Neural cell (in vitro differentiated cells): ENCODE data around the gene SHC2. TPM values are rescaled to one million over a fixed set of nuclear protein-coding genes. Genes with fewer than 3 reads are reported as not detected.

Experiments used
- H2AFZ ChIP-seq: fragments of 200-600, 300-800 bp; sonication (generic), shearing (Covaris generic); 2 replicates; pipeline ENCODE4 v1.6.0; 2014; ENCODE audit warnings: low read depth, mild to moderate bottlenecking, antibody characterized with exemption, low read length, moderate library complexity
- H3F3A ChIP-seq: fragments of 200-600 bp; shearing (Covaris generic); 2 replicates; pipeline ENCODE4 v1.6.1; 2016; ENCODE audit warnings: mild to moderate bottlenecking, moderate library complexity, mixed read lengths, antibody characterized with exemption, low read length; ENCODE audit not compliant: insufficient read depth, poor library complexity, severe bottlenecking
- H3K27ac ChIP-seq: fragments of 200-600, 300-800 bp; sonication (generic), shearing (Covaris generic); 2 replicates; pipeline ENCODE4 v1.5.1; 2014; ENCODE audit warnings: mild to moderate bottlenecking, low read length, moderate library complexity
- H3K27me3 ChIP-seq: fragments of 300-800, 200-600 bp; sonication (generic), shearing (Covaris generic); 2 replicates; pipeline ENCODE4 v1.6.0; 2014; ENCODE audit warnings: mild to moderate bottlenecking, low read depth, low read length, moderate library complexity; ENCODE audit not compliant: insufficient read depth
- H3K36me3 ChIP-seq: fragments of 300-800, 200-600 bp; sonication (generic), shearing (Covaris generic); 2 replicates; pipeline ENCODE4 v1.5.1; 2014; ENCODE audit warnings: mild to moderate bottlenecking, antibody characterized with exemption, low read length, moderate library complexity; ENCODE audit not compliant: insufficient read depth
- H3K4me2 ChIP-seq: fragments of 300-800, 200-600 bp; sonication (generic), shearing (Covaris generic); 2 replicates; pipeline ENCODE4 v1.6.0; 2014; ENCODE audit warnings: mild to moderate bottlenecking, low read length
- H3K4me3 ChIP-seq: fragments of 300-800, 200-600 bp; sonication (generic), shearing (Covaris generic); 2 replicates; pipeline ENCODE4 v1.5.1; 2014; ENCODE audit warnings: mild to moderate bottlenecking, low read length, moderate library complexity
- H3K79me2 ChIP-seq: fragments of 200-600 bp; shearing (Covaris generic); replicated peaks from 2 replicates; pipeline ENCODE4 v1.6.0; 2014; ENCODE audit warnings: mild to moderate bottlenecking, low read length, moderate library complexity; ENCODE audit not compliant: insufficient read depth
- H3K9ac ChIP-seq: fragments of 300-800, 200-600 bp; sonication (generic), shearing (Covaris generic); 2 replicates; pipeline ENCODE4 v1.6.1; 2016; ENCODE audit warnings: mild to moderate bottlenecking, low read length, mixed read lengths
- H3K9me2 ChIP-seq: fragments of 200-600 bp; shearing (Covaris generic); 2 replicates; pipeline ENCODE4 v1.6.1; 2016; ENCODE audit warnings: mild to moderate bottlenecking, low read length, mixed read lengths; ENCODE audit not compliant: insufficient read depth
- H3K9me3 ChIP-seq: fragments of 200-600, 300-800 bp; sonication (generic), shearing (Covaris generic); 2 replicates; pipeline ENCODE4 v1.6.1; 2016; ENCODE audit warnings: mild to moderate bottlenecking, mixed run types, low read length, moderate library complexity, mixed read lengths
- H4K20me1 ChIP-seq: fragments of 200-600 bp; shearing (Covaris generic); 2 replicates; pipeline ENCODE4 v1.6.1; 2016; ENCODE audit warnings: mild to moderate bottlenecking, mixed run types; ENCODE audit not compliant: insufficient read depth
- CTCF ChIP-seq: fragments of 450-650 bp; IDR thresholded peaks from 2 replicates; pipeline ENCODE4 v1.5.1; 2014; ENCODE audit warnings: antibody characterized with exemption, mild to moderate bottlenecking, moderate library complexity; ENCODE audit not compliant: poor library complexity, severe bottlenecking
- EP300 ChIP-seq: fragments of 450-650 bp; conservative IDR thresholded peaks from 2 replicates; pipeline ENCODE4 v1.6.1; 2014; ENCODE audit warnings: antibody characterized with exemption, mild to moderate bottlenecking, moderate library complexity; ENCODE audit not compliant: poor library complexity, severe bottlenecking
- EZH2 ChIP-seq: fragments of 200-600, 300-800 bp; shearing (Covaris generic), sonication (generic); IDR thresholded peaks from 2 replicates; pipeline ENCODE4 v1.6.1; 2014; ENCODE audit warnings: antibody characterized with exemption, low read length, borderline replicate concordance, mild to moderate bottlenecking; ENCODE audit not compliant: insufficient read depth, poor library complexity, severe bottlenecking
- MXI1 ChIP-seq: fragments of 450-650 bp; conservative IDR thresholded peaks from 2 replicates; pipeline ENCODE4 v1.6.1; 2014; ENCODE audit warnings: antibody characterized with exemption, mild to moderate bottlenecking; ENCODE audit not compliant: poor library complexity, severe bottlenecking
- POLR2AphosphoS5 ChIP-seq: IDR thresholded peaks from 2 replicates; pipeline ENCODE4 v1.6.1; 2012
- RAD21 ChIP-seq: fragments of 450-650 bp; conservative IDR thresholded peaks from 2 replicates; pipeline ENCODE4 v1.6.1; 2014; ENCODE audit warnings: antibody characterized with exemption, mild to moderate bottlenecking, moderate library complexity
- REST ChIP-seq: IDR thresholded peaks from 2 replicates; pipeline ENCODE4 v1.6.1; 2012; ENCODE audit warnings: borderline replicate concordance
- SMC3 ChIP-seq: fragments of 450-650 bp; conservative IDR thresholded peaks from 2 replicates; pipeline ENCODE4 v1.6.1; 2014; ENCODE audit warnings: antibody characterized with exemption, mild to moderate bottlenecking, moderate library complexity; ENCODE audit not compliant: poor library complexity
- TAF1 ChIP-seq: IDR thresholded peaks from 2 replicates; pipeline ENCODE4 v1.6.1; 2012; ENCODE audit warnings: low read depth
- polyA plus RNA-seq: library from polyadenylated mRNA; depleted of rRNA; stranded (reverse); fragments of >200 nt; gene quantifications from 2 replicates; pipeline ENCODE4 v1.2.3, GENCODE V29; 2014

Gene SHC2
- polyA plus RNA-seq, 1 donor from 2014 or later: 75.8 TPM

GRCh38 chr19:410243-410781, 50.5 kb downstream of the SHC2 start:
- H3K4me3 ChIP-seq: no peak overlapping the region
- no peak overlapping the region for H3K4me2 ChIP-seq
- H3K9ac ChIP-seq: no peak overlapping the region
- no peaks in the 10 kb centered on the region for H3K9me2 ChIP-seq
- no peaks in the 10 kb centered on the region for H3K27me3 ChIP-seq
- no peaks in the 10 kb centered on the region for H3K36me3 ChIP-seq
- H3K9me3 ChIP-seq: no peaks in the 10 kb centered on the region
- no peak for TF ChIP-seq CTCF
- TF ChIP-seq SMC3: no peak
- no peak for TF ChIP-seq POLR2AphosphoS5
- no peak for TF ChIP-seq MXI1
- TF ChIP-seq EZH2: no peak
- TF ChIP-seq EP300: no peak
- no peak for TF ChIP-seq REST
- TF ChIP-seq TAF1: no peak
- no peak for TF ChIP-seq RAD21
- peaks cover 2% of the 10 kb centered on the region for H3K79me2 ChIP-seq
- no peaks in the 10 kb centered on the region for H3F3A ChIP-seq
- no peak overlapping the region for H2AFZ ChIP-seq
- no peaks in the 10 kb centered on the region for H4K20me1 ChIP-seq
- H3K27ac ChIP-seq: no peak overlapping the region

- H3K9ac ChIP-seq: peak overlapping the region; percentile 71
- peak overlapping the region; percentile 85 for H3K4me3 ChIP-seq
- no peaks in the 10 kb centered on the region for H3K27me3 ChIP-seq
- no peaks in the 10 kb centered on the region for H3K36me3 ChIP-seq
- peak overlapping the region; percentile 58 for H3K4me2 ChIP-seq
- H3K27ac ChIP-seq: peak overlapping the region; percentile 31
- no peaks in the 10 kb centered on the region for H4K20me1 ChIP-seq
- H2AFZ ChIP-seq: no peak overlapping the region
- H3K79me2 ChIP-seq: peaks cover 2% of the 10 kb centered on the region
- no peaks in the 10 kb centered on the region for H3K9me3 ChIP-seq
- H3K9me2 ChIP-seq: no peaks in the 10 kb centered on the region
- no peaks in the 10 kb centered on the region for H3F3A ChIP-seq
- TF ChIP-seq RAD21 (no peak), CTCF (no peak), TAF1 (no peak), EP300 (no peak), MXI1 (no peak), EZH2 (no peak), SMC3 (no peak), POLR2AphosphoS5 (no peak), REST (no peak)
Observed at GRCh38 chr19:409516-410242, 51.2 kb downstream of the SHC2 start.
